Left lung (tissue), 10 donors: ENCODE results near the gene OTUB2. TPM values are rescaled to one million over a fixed set of nuclear protein-coding genes. Genes with fewer than 3 reads are reported as not detected.
A peak's percentile ranks its signal among the peaks of the same experiment; 100 is the strongest.

Experiments used
- ATAC-seq: fragments of 200-7000 bp; cut with Tn5 transposase; one replicate; pipeline ENCODE4 v1.9.1; 2020; ENCODE audit warnings: moderate library complexity
- DNase-seq, 4 donors: peaks; one replicate each; pipeline ENCODE4 v3.0.0-alpha.2; 2013 to 2020
- H3K27ac ChIP-seq, 2 donors: fragments of 200-600 bp; sonication (generic) in 1 of 2; one replicate each; pipeline versions ENCODE4 v1.5.0 to v1.8.0; 2020 to 2021
- H3K27me3 ChIP-seq, 2 donors: fragments of 200-600 bp; sonication (generic) in 1 of 2; one replicate each; pipeline versions ENCODE4 v1.5.0 to v1.8.0; 2020 to 2021
- H3K36me3 ChIP-seq, 2 donors: fragments of 200-600 bp; sonication (generic) in 1 of 2; one replicate each; pipeline versions ENCODE4 v1.5.0 to v1.8.0; 2020 to 2021
- H3K4me1 ChIP-seq, 2 donors: fragments of 200-600 bp; one replicate each; pipeline ENCODE4 v1.8.0; 2021
- H3K4me3 ChIP-seq, 2 donors: fragments of 200-600 bp; sonication (generic) in 1 of 2; one replicate each; pipeline versions ENCODE4 v1.5.0 to v1.8.0; 2020 to 2021; ENCODE audit warnings: mild to moderate bottlenecking in 1 of 2
- H3K9me3 ChIP-seq, 2 donors: fragments of 200-600 bp; sonication (generic) in 1 of 2; one replicate each; pipeline versions ENCODE4 v1.5.0 to v1.8.0; 2020 to 2021
- intact Hi-C, 2 donors: fragments of 100-400 bp; cut with DNase I; formaldehyde crosslinking; loops; one replicate each; pipeline versions ENCODE4 v1.11.2 to v1.14.2; 2022
- polyA plus RNA-seq, 6 donors: library from polyadenylated mRNA; unstranded; fragments of 120-200 nt; gene quantifications; one replicate each; pipeline ENCODE4 v1.2.1, GENCODE V29; 2013; ENCODE audit not compliant: insufficient read length in 6 of 6
- total RNA-seq, 2 donors: library from RNA; stranded (reverse); fragmentation: NEBNext Ultra II Directional; extraction: Animal tissue kit (Norgen Biotek cat#: 25700); gene quantifications; one replicate each; pipeline ENCODE4 v1.2.1, GENCODE V29; 2021
- TF ChIP-seq, protein P1 (sequence below), 2 donors: fragments of 200-600 bp; sonication (generic) in 1 of 2; IDR thresholded peaks; one replicate each; pipeline versions ENCODE4 v1.5.0 to v1.8.0; 2021; ENCODE audit warnings: antibody characterized with exemption in 2 of 2
- donor health status: DM: no; HTN: yes; CAD: no.
- donor health status: DM: no; HTN: no; CAD: no.

The OTUB2 gene
- total and polyA plus RNA-seq, 8 donors: 1.2 to 5.4 (median 3.9) TPM

DNA sequence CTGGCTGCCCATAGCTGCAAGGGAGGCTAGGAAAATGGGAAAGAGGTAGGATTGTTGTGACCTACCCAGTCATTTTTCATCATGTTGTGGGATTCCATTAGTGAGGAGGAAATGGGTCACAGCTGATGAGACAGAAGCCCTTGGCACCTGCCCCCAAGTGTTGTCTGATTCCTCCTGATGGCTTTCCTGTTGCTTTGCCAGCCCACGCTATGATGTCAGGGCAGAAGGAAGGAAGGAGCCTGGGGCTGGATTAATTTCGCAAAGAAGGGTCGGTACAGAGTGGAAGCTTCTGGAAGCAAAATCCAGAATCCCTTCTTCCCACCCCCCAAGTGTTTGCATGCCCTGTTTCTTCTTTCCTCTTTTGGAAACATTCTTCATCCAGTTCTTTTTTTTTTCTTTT lies 8.7 kb downstream of the OTUB2 start:
- ATAC-seq (no peak), DNase-seq (no peak)
- no peaks in the 10 kb centered on the region for H3K4me1 ChIP-seq
- no peaks in the 10 kb centered on the region for H3K27me3 ChIP-seq
- H3K4me3 ChIP-seq: no peak overlapping the region
- H3K36me3 ChIP-seq: no peaks in the 10 kb centered on the region
- TF ChIP-seq, protein P1, sequence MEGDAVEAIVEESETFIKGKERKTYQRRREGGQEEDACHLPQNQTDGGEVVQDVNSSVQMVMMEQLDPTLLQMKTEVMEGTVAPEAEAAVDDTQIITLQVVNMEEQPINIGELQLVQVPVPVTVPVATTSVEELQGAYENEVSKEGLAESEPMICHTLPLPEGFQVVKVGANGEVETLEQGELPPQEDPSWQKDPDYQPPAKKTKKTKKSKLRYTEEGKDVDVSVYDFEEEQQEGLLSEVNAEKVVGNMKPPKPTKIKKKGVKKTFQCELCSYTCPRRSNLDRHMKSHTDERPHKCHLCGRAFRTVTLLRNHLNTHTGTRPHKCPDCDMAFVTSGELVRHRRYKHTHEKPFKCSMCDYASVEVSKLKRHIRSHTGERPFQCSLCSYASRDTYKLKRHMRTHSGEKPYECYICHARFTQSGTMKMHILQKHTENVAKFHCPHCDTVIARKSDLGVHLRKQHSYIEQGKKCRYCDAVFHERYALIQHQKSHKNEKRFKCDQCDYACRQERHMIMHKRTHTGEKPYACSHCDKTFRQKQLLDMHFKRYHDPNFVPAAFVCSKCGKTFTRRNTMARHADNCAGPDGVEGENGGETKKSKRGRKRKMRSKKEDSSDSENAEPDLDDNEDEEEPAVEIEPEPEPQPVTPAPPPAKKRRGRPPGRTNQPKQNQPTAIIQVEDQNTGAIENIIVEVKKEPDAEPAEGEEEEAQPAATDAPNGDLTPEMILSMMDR (IDR thresholded peaks at IDR 0.05): no peak
- intact Hi-C loops: loop anchor here in 1 of 2 donors (5.0 kb wide), 1 partner anchor 102 kb away; no protein-coding TSS in a partner anchor
- H3K9me3 ChIP-seq: no peaks in the 10 kb centered on the region
- no peak overlapping the region for H3K27ac ChIP-seq

DNA sequence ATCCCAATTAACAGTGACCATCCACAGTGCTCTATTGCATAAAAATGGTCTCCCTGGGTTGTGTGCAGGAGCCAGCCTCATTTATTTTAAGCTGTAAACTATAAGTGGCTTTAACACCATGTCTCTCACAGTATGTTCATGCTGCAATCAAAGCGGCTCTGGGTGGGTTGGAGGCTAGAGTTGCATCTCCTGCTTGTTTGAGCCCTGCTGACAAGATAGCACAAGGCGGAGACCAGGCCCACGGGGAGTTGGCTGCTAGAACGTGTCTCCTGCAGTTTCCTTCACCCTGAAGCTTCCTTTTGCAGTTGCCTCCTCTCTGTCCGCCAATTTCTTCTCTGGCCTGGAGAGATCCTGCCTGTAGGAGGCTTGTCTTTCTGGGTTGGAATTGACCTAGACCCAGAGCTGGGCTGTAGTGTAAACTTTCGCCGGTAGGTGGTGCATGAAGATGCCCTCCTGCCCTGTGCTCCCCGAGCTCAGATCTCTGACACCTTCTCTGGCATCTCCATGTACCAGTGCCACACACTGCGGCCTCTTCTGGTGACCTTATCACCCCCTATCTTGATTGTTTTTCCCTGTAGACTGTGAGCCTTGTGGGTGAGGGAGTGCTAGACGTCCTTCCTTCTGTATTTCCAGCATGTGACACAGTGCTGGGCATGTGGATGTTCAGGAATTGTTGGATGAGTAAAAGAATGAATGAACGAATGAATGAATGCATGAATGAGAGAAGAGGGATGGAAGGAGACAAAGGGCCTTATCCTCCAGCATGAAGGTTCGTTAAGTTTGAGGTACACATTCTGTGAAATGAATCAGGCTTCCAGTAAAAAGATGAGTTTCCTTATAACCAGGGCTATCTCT lies 10.4 kb downstream of the OTUB2 start:
- Histone ChIP-seq H3K4me3 (no peak overlapping the region), H3K4me1 (no peaks in the 10 kb centered on the region), H3K27me3 (no peaks in the 10 kb centered on the region), H3K9me3 (no peaks in the 10 kb centered on the region), H3K27ac (no peak overlapping the region), H3K36me3 (no peaks in the 10 kb centered on the region)
- intact Hi-C loops: no loop called here
- ATAC-seq (peak; percentile 96), DNase-seq (peak in 2 of 4 donors; percentile 57 to 60)
- TF ChIP-seq, protein P1 (IDR thresholded peaks at IDR 0.05): peak; percentile 75 to 86

DNA sequence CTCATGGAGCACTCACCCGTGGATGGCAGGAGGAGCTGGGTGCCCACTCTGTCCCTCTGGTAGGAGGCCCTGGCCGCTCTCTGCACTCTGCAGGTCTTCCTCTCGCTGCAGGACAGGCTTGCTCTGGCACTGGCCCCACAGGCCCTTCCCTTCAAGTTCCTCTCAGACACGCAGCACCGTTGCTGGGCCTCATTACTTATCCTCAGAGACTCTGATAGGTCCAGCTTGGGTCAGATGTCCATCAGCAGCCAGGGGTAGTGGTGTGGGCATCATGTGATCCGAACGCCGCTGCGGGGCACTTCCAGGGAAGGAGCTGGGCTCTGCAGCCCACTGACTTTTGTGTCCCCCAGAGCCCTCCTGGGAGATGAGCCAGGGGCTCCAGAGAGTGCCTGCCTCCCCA lies 11.8 kb downstream of the OTUB2 start:
- intact Hi-C loops: no loop called here
- Histone ChIP-seq H3K9me3 (no peaks in the 10 kb centered on the region), H3K27me3 (no peaks in the 10 kb centered on the region), H3K4me1 (peaks cover 3% of the 10 kb centered on the region in 2 donors), H3K36me3 (no peaks in the 10 kb centered on the region), H3K27ac (no peak overlapping the region), H3K4me3 (no peak overlapping the region)
- DNase-seq: no peak
- ATAC-seq: no peak
- TF ChIP-seq, protein P1 (IDR thresholded peaks at IDR 0.05): no peak

DNA sequence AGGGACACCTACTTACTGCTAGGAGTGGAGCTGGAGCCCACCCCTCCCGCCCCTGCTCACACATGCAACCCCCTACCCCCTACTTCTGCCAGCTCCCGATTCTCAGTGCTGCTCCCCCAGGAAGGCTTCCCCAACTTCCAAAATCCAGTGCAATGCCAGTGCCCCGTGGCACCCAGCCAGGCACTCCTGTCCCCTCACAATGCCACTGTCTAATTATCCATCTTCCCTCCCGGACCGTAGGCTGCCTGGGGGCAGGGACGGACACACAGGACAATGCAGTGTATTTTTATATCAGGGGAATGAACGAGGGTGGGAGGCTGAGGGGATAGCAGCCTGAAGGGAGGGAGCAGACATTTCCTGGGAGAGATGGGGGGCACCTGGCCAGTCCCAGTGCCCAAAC lies 12.4 kb downstream of the OTUB2 start:
- H3K36me3 ChIP-seq: peaks cover 0 to 1% of the 10 kb centered on the region in 2 donors
- ATAC-seq (no peak), DNase-seq (no peak)
- TF ChIP-seq, protein P1 (IDR thresholded peaks at IDR 0.05): no peak
- H3K27ac ChIP-seq: no peak overlapping the region
- intact Hi-C loops: no loop called here
- no peak overlapping the region for H3K4me3 ChIP-seq
- no peaks in the 10 kb centered on the region for H3K9me3 ChIP-seq
- H3K27me3 ChIP-seq: no peaks in the 10 kb centered on the region
- peaks cover 3% of the 10 kb centered on the region in 2 donors for H3K4me1 ChIP-seq

DNA sequence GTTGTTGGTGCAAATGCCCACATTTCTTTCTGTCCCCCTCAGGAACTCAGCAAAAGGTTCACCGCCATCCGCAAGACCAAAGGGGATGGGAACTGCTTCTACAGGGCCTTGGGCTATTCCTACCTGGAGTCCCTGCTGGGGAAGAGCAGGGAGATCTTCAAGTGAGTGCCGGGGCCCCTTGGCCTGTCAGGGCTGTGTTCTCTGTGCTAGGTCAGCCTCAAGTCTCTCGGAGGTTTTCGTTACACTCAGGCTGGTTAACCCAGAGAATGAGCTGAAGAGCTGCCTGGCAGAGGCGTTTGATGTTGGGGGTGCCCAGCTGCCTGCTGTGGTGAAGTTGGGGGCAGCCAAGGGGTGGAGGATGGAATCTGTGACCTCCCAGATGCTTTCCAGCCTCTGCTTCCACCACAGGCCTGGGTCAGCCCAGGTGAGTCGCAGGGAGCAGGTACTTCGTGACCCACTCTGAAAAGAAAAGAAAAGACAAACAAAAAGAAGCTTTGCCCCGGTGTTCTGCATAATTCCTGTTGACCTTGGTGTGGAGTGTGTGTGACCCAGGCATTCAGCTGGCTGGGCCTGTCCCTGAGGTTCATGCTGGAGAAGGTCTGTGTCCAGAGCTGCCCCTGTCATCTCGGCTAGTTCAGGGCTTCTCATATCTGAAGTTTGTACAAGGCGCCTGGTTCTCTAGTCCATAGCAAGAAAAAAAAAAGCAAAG lies 12.9 kb downstream of the OTUB2 start:
- DNase-seq (no peak), ATAC-seq (no peak)
- Histone ChIP-seq H3K27ac (no peak overlapping the region), H3K9me3 (no peaks in the 10 kb centered on the region), H3K27me3 (no peaks in the 10 kb centered on the region), H3K36me3 (peaks cover 0 to 7% of the 10 kb centered on the region in 2 donors), H3K4me1 (peaks cover 3% of the 10 kb centered on the region in 2 donors), H3K4me3 (no peak overlapping the region)
- intact Hi-C loops: no loop called here
- TF ChIP-seq, protein P1 (IDR thresholded peaks at IDR 0.05): no peak
